ENCODE results near the gene DIP2B.

Gene DIP2B

GRCh38 chr12:50699940-50700339, 195.2 kb downstream of the DIP2B start:
- no peak overlapping the region for H2AFZ ChIP-seq (ENCODE audit: low read depth, low read length)
- no peaks in the 10 kb centered on the region for H3K79me2 ChIP-seq (ENCODE audit: low read length)
- TF ChIP-seq CTCF (IDR thresholded peaks at IDR 0.05; ENCODE audit: low read depth, low read length) (no peak), EZH2phosphoT487 (IDR thresholded peaks at IDR 0.05; ENCODE audit: low read depth) (no peak)
- peaks cover 13% of the 10 kb centered on the region for H3K36me3 ChIP-seq (replicated peaks; ENCODE audit: low read depth, low read length)
- no peaks in the 10 kb centered on the region for H3K9me3 ChIP-seq (ENCODE audit: insufficient read depth, low read length)
- no peak overlapping the region for H3K4me2 ChIP-seq (ENCODE audit: low read length)
- no peaks in the 10 kb centered on the region for H4K20me1 ChIP-seq (ENCODE audit: insufficient read depth, low read length)
- no peak overlapping the region for H3K27ac ChIP-seq (ENCODE audit: low read length)
- no peaks in the 10 kb centered on the region for H3K4me1 ChIP-seq (ENCODE audit: low read length)
- H3K4me3 ChIP-seq (ENCODE audit: low read length) = no peak overlapping the region
- no peak overlapping the region for H3K9ac ChIP-seq (ENCODE audit: low read length)
- H3K27me3 ChIP-seq (ENCODE audit: low read depth, low read length) = no peaks in the 10 kb centered on the region

GRCh38 chr12:50706606-50707005, 201.8 kb downstream of the DIP2B start:
- H4K20me1 ChIP-seq (ENCODE audit: insufficient read depth, low read length) = no peaks in the 10 kb centered on the region
- no peaks in the 10 kb centered on the region for H3K27me3 ChIP-seq (ENCODE audit: low read depth, low read length)
- no peak overlapping the region for H3K27ac ChIP-seq (ENCODE audit: low read length)
- H3K4me2 ChIP-seq (ENCODE audit: low read length) = no peak overlapping the region
- H3K36me3 ChIP-seq (replicated peaks; ENCODE audit: low read depth, low read length) = peaks cover 21% of the 10 kb centered on the region
- no peaks in the 10 kb centered on the region for H3K9me3 ChIP-seq (ENCODE audit: insufficient read depth, low read length)
- TF ChIP-seq EZH2phosphoT487 (IDR thresholded peaks at IDR 0.05; ENCODE audit: low read depth) (no peak), CTCF (IDR thresholded peaks at IDR 0.05; ENCODE audit: low read depth, low read length) (no peak)
- no peak overlapping the region for H2AFZ ChIP-seq (ENCODE audit: low read depth, low read length)
- no peaks in the 10 kb centered on the region for H3K79me2 ChIP-seq (ENCODE audit: low read length)
- no peaks in the 10 kb centered on the region for H3K4me1 ChIP-seq (ENCODE audit: low read length)
- H3K4me3 ChIP-seq (ENCODE audit: low read length) = no peak overlapping the region
- no peak overlapping the region for H3K9ac ChIP-seq (ENCODE audit: low read length)

- no peak for TF ChIP-seq EZH2phosphoT487 (IDR thresholded peaks at IDR 0.05; ENCODE audit: low read depth)
- TF ChIP-seq CTCF (IDR thresholded peaks at IDR 0.05; ENCODE audit: low read depth, low read length) = no peak
- peaks cover 24% of the 10 kb centered on the region for H3K36me3 ChIP-seq (replicated peaks; ENCODE audit: low read depth, low read length)
Observed at GRCh38 chr12:50707396-50707795, 202.6 kb downstream of the DIP2B start.

DNA sequence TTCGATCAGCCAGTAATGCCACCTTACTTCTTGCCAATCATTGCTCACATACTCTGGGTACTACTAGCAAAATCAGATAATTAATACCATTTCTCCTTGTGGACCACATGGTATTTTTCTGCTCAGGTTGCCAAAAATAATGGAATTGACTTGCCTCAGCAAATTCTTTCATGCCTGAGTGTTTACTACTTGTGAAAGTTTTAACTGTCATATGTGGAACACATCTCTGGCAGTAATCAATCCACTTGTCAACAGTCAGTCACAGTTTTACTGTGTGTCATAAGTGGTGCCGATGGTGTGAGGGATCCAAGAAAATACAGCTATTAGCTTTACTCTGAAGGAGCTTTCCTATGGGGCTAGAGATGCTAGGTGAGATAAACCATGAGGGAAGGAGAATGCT, 203.8 kb downstream of the DIP2B start:
- no peak for TF ChIP-seq EZH2phosphoT487 (IDR thresholded peaks at IDR 0.05; ENCODE audit: low read depth)
- TF ChIP-seq CTCF (IDR thresholded peaks at IDR 0.05; ENCODE audit: low read depth, low read length) = no peak
- Histone ChIP-seq H4K20me1 (ENCODE audit: insufficient read depth, low read length) (no peaks in the 10 kb centered on the region), H3K79me2 (ENCODE audit: low read length) (no peaks in the 10 kb centered on the region), H3K4me1 (ENCODE audit: low read length) (no peaks in the 10 kb centered on the region), H3K27me3 (ENCODE audit: low read depth, low read length) (no peaks in the 10 kb centered on the region), H3K9me3 (ENCODE audit: insufficient read depth, low read length) (no peaks in the 10 kb centered on the region), H3K4me3 (ENCODE audit: low read length) (no peak overlapping the region), H2AFZ (ENCODE audit: low read depth, low read length) (no peak overlapping the region), H3K36me3 (replicated peaks; ENCODE audit: low read depth, low read length) (peaks cover 27% of the 10 kb centered on the region), H3K9ac (ENCODE audit: low read length) (no peak overlapping the region), H3K27ac (ENCODE audit: low read length) (no peak overlapping the region), H3K4me2 (ENCODE audit: low read length) (no peak overlapping the region)

More at GRCh38 chr12:50707396-50707795, 202.6 kb downstream of the DIP2B start:
- H3K79me2 ChIP-seq (ENCODE audit: low read length) = no peaks in the 10 kb centered on the region
- H3K4me3 ChIP-seq (ENCODE audit: low read length) = no peak overlapping the region
- no peak overlapping the region for H3K27ac ChIP-seq (ENCODE audit: low read length)
- no peaks in the 10 kb centered on the region for H3K4me1 ChIP-seq (ENCODE audit: low read length)
- no peaks in the 10 kb centered on the region for H3K27me3 ChIP-seq (ENCODE audit: low read depth, low read length)
- H3K4me2 ChIP-seq (ENCODE audit: low read length) = no peak overlapping the region
- H3K9ac ChIP-seq (ENCODE audit: low read length) = no peak overlapping the region
- no peaks in the 10 kb centered on the region for H4K20me1 ChIP-seq (ENCODE audit: insufficient read depth, low read length)
- H2AFZ ChIP-seq (ENCODE audit: low read depth, low read length) = no peak overlapping the region
- H3K9me3 ChIP-seq (ENCODE audit: insufficient read depth, low read length) = no peaks in the 10 kb centered on the region

All from OCI-LY3 (cell line).